Activated CD8-positive, alpha-beta memory T cell treated with anti-CD3 and anti-CD28 coated beads for 48 hours (primary cell): ENCODE results near the gene ADD1.
A peak's percentile ranks its signal among the peaks of the same experiment; 100 is the strongest.
"Not testable (repeated sequence)": the region's sequence is repeated elsewhere in the genome, so short reads cannot be mapped to it uniquely, and the experiment has no call there.

ENCODE experiments used
- DNase-seq, 3 experiments: peaks; one replicate each; pipeline ENCODE4 v3.0.0-alpha.2; 2020; ENCODE audit warnings: low read depth in 2 of 3, low spot score in 2 of 3

Gene ADD1

DNA sequence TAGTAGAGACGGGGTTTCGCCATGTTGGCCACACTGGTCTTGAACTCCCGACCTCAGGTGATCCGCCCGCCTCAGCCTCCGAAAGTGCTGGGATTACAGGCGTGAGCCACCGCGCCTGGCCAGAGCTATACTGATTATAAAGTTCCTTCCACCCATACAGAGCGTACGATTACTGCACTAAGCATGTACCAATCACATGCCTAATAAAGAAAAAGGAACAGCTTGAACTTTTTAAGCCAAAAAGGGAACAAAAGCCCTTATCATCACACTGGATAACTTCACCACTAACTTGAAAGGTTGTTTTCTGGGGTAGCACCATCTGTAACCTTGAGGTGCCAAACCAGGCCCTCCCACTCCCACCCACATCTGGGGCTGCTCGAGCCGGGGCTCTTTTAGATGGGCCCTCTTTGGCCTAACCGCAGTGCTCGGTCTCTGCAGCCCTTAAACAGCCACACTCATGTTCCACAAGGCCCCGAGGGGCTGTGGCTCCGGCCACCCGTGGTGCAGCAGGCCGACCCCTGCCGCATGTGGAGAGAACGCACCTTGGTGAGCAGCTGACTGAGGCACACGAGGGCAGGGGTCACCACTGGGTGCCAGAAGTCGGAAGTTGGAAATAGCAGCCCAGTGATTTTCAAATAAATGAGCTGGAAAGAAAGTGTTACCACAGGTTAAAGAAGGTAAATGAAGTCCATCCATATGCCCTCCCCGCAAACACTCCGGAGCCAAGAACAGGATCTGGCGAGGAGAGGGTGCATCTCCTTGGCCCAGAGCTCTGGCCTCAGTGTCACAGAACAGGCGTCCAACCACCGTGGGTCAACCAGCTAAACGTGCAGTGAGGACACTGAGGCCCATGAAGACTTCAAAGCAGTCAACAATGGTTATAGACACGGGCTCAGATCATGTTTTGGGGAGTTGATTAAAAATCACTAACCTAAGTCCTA, 101.2 kb downstream of the ADD1 start:
- DNase-seq: no peak

- not testable (repeated sequence) for DNase-seq
Measured at GRCh38 chr4:2945619-2946604, 102.3 kb downstream of the ADD1 start.

- DNase-seq: no peak
Measured at GRCh38 chr4:2946812-2947600, 103.4 kb downstream of the ADD1 start.

GRCh38 chr4:2947926-2948325, 104.3 kb downstream of the ADD1 start:
- DNase-seq: no peak

- DNase-seq: no peak
Measured at GRCh38 chr4:2948895-2949781, 105.5 kb downstream of the ADD1 start.

- DNase-seq: no peak
Measured at GRCh38 chr4:2949782-2950125, 106.1 kb downstream of the ADD1 start.

- DNase-seq: no peak
Measured at GRCh38 chr4:2950221-2950989, 106.8 kb downstream of the ADD1 start.

DNA sequence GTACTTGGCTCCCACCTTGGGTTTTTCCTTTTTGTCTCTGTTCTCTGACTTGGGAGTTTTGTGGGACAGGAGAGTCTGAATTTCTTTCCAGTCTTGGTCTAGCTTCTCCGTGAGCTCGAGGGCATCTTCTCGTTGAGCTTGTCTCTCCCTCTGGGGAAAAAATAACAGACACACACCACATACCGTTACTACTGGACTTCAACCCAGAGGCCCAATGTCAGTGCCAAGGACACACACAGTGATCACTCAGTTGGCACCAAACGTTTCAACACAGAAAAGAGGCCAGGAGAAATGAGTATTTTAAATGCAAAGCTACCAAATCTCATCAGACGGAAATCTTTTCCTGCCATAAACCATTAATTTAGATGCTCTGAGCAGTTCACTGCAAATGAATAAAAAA, 109.9 kb downstream of the ADD1 start:
- no peak for DNase-seq

GRCh38 chr4:2954358-2955185, 110.9 kb downstream of the ADD1 start:
- peak in 2 of 3 experiments; percentile 66 to 72 for DNase-seq

DNA sequence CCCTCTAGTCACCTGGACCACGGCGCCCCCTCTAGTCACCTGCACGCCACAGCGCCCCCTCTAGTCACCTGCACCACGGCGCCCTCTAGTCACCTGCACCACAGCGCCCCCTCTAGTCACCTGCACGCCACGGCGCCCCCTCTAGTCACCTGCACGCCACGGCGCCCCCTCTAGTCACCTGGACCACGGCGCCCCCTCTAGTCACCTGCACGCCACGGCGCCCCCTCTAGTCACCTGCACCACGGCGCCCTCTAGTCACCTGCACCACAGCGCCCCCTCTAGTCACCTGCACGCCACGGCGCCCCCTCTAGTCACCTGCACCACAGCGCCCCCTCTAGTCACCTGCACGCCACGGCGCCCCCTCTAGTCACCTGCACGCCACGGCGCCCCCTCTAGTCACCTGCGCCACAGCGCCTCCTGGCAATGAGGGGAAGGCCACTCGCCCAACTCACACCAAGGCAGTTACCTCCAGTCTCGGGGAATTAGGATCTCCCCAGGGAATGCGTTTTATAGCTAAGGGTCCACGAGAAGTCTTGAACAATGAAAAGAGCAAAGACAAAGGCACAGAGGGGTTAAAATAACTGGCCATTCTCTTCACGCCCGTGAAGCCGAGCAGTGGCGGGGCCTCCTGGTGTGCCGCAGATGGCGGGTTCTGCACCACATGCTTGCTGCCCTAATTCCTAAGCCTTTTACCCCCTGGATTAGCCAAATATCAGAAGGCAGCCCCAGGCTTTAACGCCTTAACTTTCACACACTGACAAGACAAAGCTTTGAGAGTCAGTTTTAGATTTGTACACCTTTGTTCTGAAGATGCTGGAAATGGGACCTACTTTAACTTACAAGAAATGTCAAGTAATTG, 111.8 kb downstream of the ADD1 start:
- not testable (repeated sequence) for DNase-seq

- DNase-seq: no peak
Measured at GRCh38 chr4:2958446-2958845, 114.8 kb downstream of the ADD1 start.

- not testable (repeated sequence) for DNase-seq
Measured at GRCh38 chr4:2960450-2960849, 116.8 kb downstream of the ADD1 start.

DNA sequence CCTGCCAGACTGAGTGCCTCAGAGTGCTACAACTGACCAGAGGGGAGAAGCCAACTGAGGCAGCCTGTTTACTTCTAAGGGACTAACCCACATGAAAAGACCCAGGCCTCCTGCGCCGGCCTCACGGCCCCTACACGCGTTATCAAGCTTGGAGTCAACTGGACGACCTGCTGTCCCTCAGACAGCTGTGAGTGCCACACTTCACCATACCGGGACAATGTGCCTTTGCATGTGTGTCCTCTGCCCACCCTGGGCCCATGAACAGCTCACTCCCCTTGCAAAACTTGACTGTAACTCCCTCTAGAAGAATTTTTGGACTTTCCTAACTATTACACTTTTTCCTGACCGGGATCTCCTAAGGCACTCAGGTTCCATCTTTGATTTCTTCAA, 117.8 kb downstream of the ADD1 start:
- DNase-seq: no peak

- DNase-seq: no peak
Measured at GRCh38 chr4:2961811-2962441, 118.3 kb downstream of the ADD1 start.

GRCh38 chr4:2962614-2963174, 119.0 kb downstream of the ADD1 start:
- DNase-seq: no peak

DNA sequence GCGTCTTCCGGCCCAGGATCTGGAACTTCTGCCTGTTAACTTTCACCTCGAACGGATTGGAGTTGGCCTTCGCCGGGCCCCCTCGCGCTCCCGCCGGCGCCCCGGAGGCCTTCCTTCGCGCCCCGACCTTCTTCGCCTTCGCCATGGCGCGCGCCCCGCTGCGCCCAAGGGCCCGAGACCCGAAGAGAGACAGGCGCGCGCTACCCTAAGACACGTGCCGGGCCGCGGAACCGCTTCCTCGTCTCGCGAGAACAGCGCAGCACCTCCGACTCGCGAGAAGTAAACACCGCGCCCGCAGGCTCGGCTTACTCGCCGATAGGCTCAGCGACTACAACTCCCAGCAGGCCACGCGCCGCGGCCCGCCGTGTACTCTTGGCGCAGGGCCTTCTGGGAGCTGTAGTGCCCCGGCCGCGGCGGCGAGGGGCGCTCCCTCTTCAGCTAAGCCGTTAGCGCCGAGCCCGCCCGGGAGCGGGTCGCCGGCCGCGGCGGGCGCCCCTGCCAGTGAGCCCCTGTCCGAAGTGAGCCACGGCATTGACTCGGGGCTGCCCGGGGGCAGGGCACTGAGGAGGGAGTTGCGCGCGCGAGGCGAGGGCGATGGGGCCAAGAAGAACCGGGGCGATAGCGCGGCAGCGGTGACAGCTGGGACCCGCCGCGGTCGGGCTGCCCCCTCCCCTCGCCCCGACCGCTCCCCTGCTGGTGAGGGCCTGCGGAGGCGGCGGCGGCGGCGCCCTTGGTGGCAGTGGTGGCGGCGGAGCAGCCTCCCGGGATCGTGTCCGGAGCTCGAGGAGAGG, 119.7 kb downstream of the ADD1 start, which contains the start of the genes GRK4 and NOP14:
TSS of gene GRK4 (plus strand) at position 397 of the 791 bp plus-strand sequence. CDS start 500 bp downstream, outside the sequence.
TSS of gene NOP14 (minus strand) at position 232 of the 791 bp plus-strand sequence. CDS start at position 145, 87 bp downstream.
- DNase-seq: peak; percentile 82 to 94 (median 91)
